ENCODE results near the gene DLGAP1. TPM values are rescaled to one million over a fixed set of nuclear protein-coding genes. Genes with fewer than 3 reads are reported as not detected.
A peak's percentile ranks its signal among the peaks of the same experiment; 100 is the strongest.

Gene DLGAP1
- polyA plus RNA-seq, 1 of the 3 experiments (the other 2 are of a cell fraction) = not detected

DNA sequence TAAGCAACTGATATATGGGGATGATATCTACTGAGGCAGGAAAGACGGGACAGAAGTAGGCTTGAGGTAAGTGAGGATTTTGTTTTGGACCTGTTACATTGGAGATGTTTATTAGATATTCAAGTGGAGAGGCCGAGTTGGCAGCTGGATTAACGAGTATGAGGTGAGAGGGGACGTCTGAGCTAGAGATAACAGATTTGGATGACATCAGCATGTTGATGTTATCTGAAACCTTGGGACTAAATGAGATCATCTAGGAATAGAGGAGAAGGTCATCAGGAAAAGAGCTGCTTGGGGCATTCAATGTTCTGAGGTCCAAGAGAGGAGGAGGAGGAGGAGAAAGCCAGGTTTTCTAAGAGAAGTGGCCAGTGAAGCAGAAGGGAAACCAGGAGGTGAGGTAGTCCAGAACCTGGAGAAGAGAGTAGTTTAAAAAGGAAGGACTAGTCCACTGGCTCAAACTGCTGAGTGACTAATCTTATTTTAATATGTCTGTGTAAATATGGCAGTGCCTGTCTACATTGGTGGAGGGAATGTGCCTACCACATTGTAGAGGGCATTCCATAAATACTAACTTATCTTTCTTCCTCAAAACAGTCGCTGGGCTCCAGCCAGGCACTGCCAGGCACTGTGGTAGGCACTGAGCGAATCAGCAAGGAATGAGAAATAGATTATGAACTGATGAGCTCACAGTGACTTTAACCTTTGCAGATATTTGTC, 488.3 kb downstream of the DLGAP1 start (continued):
- TF ChIP-seq TEAD4 (IDR thresholded peaks at IDR 0.05; ENCODE audit: borderline replicate concordance, insufficient read depth) = peak; percentile 30; the same call in 1 of the 2 replicates
- no peak for TF ChIP-seq SIN3A (IDR thresholded peaks at IDR 0.05; ENCODE audit: borderline replicate concordance, low read depth, low read length)
- TF ChIP-seq, protein P1, sequence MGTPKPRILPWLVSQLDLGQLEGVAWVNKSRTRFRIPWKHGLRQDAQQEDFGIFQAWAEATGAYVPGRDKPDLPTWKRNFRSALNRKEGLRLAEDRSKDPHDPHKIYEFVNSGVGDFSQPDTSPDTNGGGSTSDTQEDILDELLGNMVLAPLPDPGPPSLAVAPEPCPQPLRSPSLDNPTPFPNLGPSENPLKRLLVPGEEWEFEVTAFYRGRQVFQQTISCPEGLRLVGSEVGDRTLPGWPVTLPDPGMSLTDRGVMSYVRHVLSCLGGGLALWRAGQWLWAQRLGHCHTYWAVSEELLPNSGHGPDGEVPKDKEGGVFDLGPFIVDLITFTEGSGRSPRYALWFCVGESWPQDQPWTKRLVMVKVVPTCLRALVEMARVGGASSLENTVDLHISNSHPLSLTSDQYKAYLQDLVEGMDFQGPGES (IDR thresholded peaks at IDR 0.05; ENCODE audit: low read depth, low read length) = no peak
- TF ChIP-seq, protein P2, sequence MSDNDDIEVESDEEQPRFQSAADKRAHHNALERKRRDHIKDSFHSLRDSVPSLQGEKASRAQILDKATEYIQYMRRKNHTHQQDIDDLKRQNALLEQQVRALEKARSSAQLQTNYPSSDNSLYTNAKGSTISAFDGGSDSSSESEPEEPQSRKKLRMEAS (IDR thresholded peaks at IDR 0.05; ENCODE audit: low read depth) = no peak
- TF ChIP-seq RXRA (IDR thresholded peaks at IDR 0.05; ENCODE audit: borderline replicate concordance, low read depth) = no peak
- TF ChIP-seq, protein P3, sequence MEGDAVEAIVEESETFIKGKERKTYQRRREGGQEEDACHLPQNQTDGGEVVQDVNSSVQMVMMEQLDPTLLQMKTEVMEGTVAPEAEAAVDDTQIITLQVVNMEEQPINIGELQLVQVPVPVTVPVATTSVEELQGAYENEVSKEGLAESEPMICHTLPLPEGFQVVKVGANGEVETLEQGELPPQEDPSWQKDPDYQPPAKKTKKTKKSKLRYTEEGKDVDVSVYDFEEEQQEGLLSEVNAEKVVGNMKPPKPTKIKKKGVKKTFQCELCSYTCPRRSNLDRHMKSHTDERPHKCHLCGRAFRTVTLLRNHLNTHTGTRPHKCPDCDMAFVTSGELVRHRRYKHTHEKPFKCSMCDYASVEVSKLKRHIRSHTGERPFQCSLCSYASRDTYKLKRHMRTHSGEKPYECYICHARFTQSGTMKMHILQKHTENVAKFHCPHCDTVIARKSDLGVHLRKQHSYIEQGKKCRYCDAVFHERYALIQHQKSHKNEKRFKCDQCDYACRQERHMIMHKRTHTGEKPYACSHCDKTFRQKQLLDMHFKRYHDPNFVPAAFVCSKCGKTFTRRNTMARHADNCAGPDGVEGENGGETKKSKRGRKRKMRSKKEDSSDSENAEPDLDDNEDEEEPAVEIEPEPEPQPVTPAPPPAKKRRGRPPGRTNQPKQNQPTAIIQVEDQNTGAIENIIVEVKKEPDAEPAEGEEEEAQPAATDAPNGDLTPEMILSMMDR (IDR thresholded peaks at IDR 0.05) = no peak
- no peak for TF ChIP-seq RAD21 (IDR thresholded peaks at IDR 0.05; ENCODE audit: low read length)
- TF ChIP-seq TAF1 (IDR thresholded peaks at IDR 0.05; ENCODE audit: borderline replicate concordance, low read depth, low read length) = no peak
- no peak for TF ChIP-seq SMC3 (IDR thresholded peaks at IDR 0.05; ENCODE audit: low read depth, low read length)
- no peak for TF ChIP-seq ELF1 (IDR thresholded peaks at IDR 0.05)
- no peak for TF ChIP-seq NRF1 (IDR thresholded peaks at IDR 0.05; ENCODE audit: low read depth, low read length)
- TF ChIP-seq NFIC (IDR thresholded peaks at IDR 0.05; ENCODE audit: borderline replicate concordance) = peak; percentile 35; the same call in 1 of the 2 replicates

- Histone ChIP-seq H3K27me3 (ENCODE audit: insufficient read depth) (no peaks in the 10 kb centered on the region; the same call in 1 of the 2 replicates), H3K79me2 (ENCODE audit: insufficient read depth) (no peaks in the 10 kb centered on the region), H3K4me3 (ENCODE audit: low read depth in 2 of 2, low read length in 1 of 2) (no peak overlapping the region), H4K20me1 (ENCODE audit: insufficient read depth) (no peaks in the 10 kb centered on the region), H3K9me2 (no peaks in the 10 kb centered on the region), H3K4me1 (ENCODE audit: control insufficient read depth in 1 of 2, insufficient read depth in 2 of 2, low read depth in 1 of 2, low read length in 1 of 2) (peaks cover 0 to 11% of the 10 kb centered on the region in 2 experiments; a peak in 1 of 4 replicates), H3K36me3 (replicated peaks in 1 of 2; ENCODE audit: control insufficient read depth in 1 of 2, insufficient read depth in 2 of 2, low read length in 1 of 2) (no peaks in the 10 kb centered on the region), H3K27ac (ENCODE audit: low read depth in 2 of 2, low read length in 1 of 2) (no peak overlapping the region), H2AFZ (ENCODE audit: low read depth) (no peak overlapping the region), H3K4me2 (no peak overlapping the region), H3K9ac (no peak overlapping the region), H3K9me3 (no peaks in the 10 kb centered on the region), H3F3A (replicated peaks; ENCODE audit: insufficient read depth) (no peaks in the 10 kb centered on the region)
- no peak for DNase-seq
- ChIA-PET POLR2A (no interaction called here), CTCF (interaction anchor here (2.1 kb wide), 1 partner anchor 29 kb away, joined by 10 read pairs; no protein-coding TSS in a partner anchor)
- WGBS (ENCODE audit: low lambda C conversion rate) = 4% methylated on average over 2 of the region's 2 CpGs
- TF ChIP-seq GABPA (IDR thresholded peaks at IDR 0.05; ENCODE audit: low read depth) (no peak), EP300 (IDR thresholded peaks at IDR 0.05; ENCODE audit: borderline replicate concordance in 1 of 2, low read depth in 1 of 2, low read length in 1 of 2) (no peak), MXI1 (IDR thresholded peaks at IDR 0.05; ENCODE audit: low read depth, low read length) (no peak), YY1 (IDR thresholded peaks at IDR 0.05; ENCODE audit: low read depth) (no peak), RXRA (IDR thresholded peaks at IDR 0.05; ENCODE audit: borderline replicate concordance, low read depth) (no peak), RFX5 (IDR thresholded peaks at IDR 0.05; ENCODE audit: low read length) (no peak), TCF12 (IDR thresholded peaks at IDR 0.05) (no peak), NFIC (IDR thresholded peaks at IDR 0.05; ENCODE audit: borderline replicate concordance) (no peak), JUND (IDR thresholded peaks at IDR 0.05) (no peak)
- TF ChIP-seq, protein P4, sequence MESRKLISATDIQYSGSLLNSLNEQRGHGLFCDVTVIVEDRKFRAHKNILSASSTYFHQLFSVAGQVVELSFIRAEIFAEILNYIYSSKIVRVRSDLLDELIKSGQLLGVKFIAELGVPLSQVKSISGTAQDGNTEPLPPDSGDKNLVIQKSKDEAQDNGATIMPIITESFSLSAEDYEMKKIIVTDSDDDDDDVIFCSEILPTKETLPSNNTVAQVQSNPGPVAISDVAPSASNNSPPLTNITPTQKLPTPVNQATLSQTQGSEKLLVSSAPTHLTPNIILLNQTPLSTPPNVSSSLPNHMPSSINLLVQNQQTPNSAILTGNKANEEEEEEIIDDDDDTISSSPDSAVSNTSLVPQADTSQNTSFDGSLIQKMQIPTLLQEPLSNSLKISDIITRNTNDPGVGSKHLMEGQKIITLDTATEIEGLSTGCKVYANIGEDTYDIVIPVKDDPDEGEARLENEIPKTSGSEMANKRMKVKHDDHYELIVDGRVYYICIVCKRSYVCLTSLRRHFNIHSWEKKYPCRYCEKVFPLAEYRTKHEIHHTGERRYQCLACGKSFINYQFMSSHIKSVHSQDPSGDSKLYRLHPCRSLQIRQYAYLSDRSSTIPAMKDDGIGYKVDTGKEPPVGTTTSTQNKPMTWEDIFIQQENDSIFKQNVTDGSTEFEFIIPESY (IDR thresholded peaks at IDR 0.05; ENCODE audit: borderline replicate concordance, low read depth) = no peak
- TF ChIP-seq, protein P1 (IDR thresholded peaks at IDR 0.05; ENCODE audit: low read depth, low read length) = no peak
- TF ChIP-seq, protein P2 (IDR thresholded peaks at IDR 0.05; ENCODE audit: low read depth) = no peak
Measured at GRCh38 chr18:3966246-3966641, 488.9 kb downstream of the DLGAP1 start.
